H9 (cell line): ENCODE data around the gene MRAS. TPM values are rescaled to one million over a fixed set of nuclear protein-coding genes. Genes with fewer than 3 reads are reported as not detected.

ENCODE experiments used
- DNase-seq: peaks from one replicate; pipeline ENCODE4 v3.0.0-alpha.2; 2017
- H2AFZ ChIP-seq: one replicate; pipeline ENCODE4 v1.6.1; 2013; ENCODE audit warnings: mild to moderate bottlenecking, low read length, control low read depth, moderate library complexity
- H2AK5ac ChIP-seq: 2 replicates; pipeline ENCODE4 v1.6.1; 2013; ENCODE audit warnings: low read length, control low read depth, mixed read lengths; ENCODE audit not compliant: insufficient read length
- H2BK120ac ChIP-seq: one replicate; pipeline ENCODE4 v1.6.1; 2013; ENCODE audit warnings: low read depth, mild to moderate bottlenecking, low read length, control low read depth, inconsistent platforms; ENCODE audit not compliant: poor library complexity, severe bottlenecking
- H2BK12ac ChIP-seq: 2 replicates; pipeline ENCODE4 v1.6.1; 2013; ENCODE audit warnings: low read length, control low read depth, mixed read lengths, low read depth; ENCODE audit not compliant: insufficient read length
- H2BK15ac ChIP-seq: 2 replicates; pipeline ENCODE4 v1.6.1; 2013; ENCODE audit warnings: low read depth, low read length, control low read depth
- H2BK20ac ChIP-seq: one replicate; pipeline ENCODE4 v1.6.1; 2013; ENCODE audit warnings: low read depth, mild to moderate bottlenecking, low read length, control low read depth, inconsistent platforms; ENCODE audit not compliant: poor library complexity, severe bottlenecking
- H2BK5ac ChIP-seq: 2 replicates; pipeline ENCODE4 v1.6.1; 2013; ENCODE audit warnings: low read length, control low read depth, mixed read lengths; ENCODE audit not compliant: insufficient read length
- H3K14ac ChIP-seq: 2 replicates; pipeline ENCODE4 v1.6.1; 2013; ENCODE audit warnings: low read length, control low read depth; ENCODE audit not compliant: insufficient read depth
- H3K18ac ChIP-seq: 2 replicates; pipeline ENCODE4 v1.6.1; 2013; ENCODE audit warnings: low read depth, mild to moderate bottlenecking, mixed read lengths, low read length, control low read depth; ENCODE audit not compliant: insufficient read length
- H3K23ac ChIP-seq: 2 replicates; pipeline ENCODE4 v1.6.1; 2013; ENCODE audit warnings: low read length, control low read depth, mixed read lengths, low read depth; ENCODE audit not compliant: insufficient read length
- H3K23me2 ChIP-seq: 2 replicates; pipeline ENCODE4 v1.6.1; 2013; ENCODE audit warnings: low read depth, mild to moderate bottlenecking, mixed read lengths, low read length, control low read depth; ENCODE audit not compliant: insufficient read length, poor library complexity, severe bottlenecking
- H3K27ac ChIP-seq: 2 replicates; pipeline ENCODE4 v1.5.1; 2013; ENCODE audit warnings: low read length, control low read depth, mixed read lengths, low read depth; ENCODE audit not compliant: insufficient read length
- H3K27me3 ChIP-seq: 2 replicates; pipeline ENCODE4 v1.6.1; 2013; ENCODE audit warnings: low read length, control low read depth, inconsistent platforms; ENCODE audit not compliant: insufficient read depth
- H3K4ac ChIP-seq: 2 replicates; pipeline ENCODE4 v1.6.1; 2013; ENCODE audit warnings: low read depth, mild to moderate bottlenecking, control low read depth, inconsistent platforms, low read length, moderate library complexity
- H3K4me1 ChIP-seq: 2 replicates; pipeline ENCODE4 v1.6.1; 2013; ENCODE audit warnings: low read length, control low read depth, inconsistent platforms; ENCODE audit not compliant: insufficient read depth
- H3K4me2 ChIP-seq: 2 replicates; pipeline ENCODE4 v1.6.1; 2013; ENCODE audit warnings: low read length, control low read depth, mixed read lengths; ENCODE audit not compliant: insufficient read length, insufficient read depth
- H3K56ac ChIP-seq: 2 replicates; pipeline ENCODE4 v1.6.1; 2013; ENCODE audit warnings: low read depth, mild to moderate bottlenecking, mixed read lengths, low read length, control low read depth; ENCODE audit not compliant: insufficient read length
- H3K79me1 ChIP-seq: 2 replicates; pipeline ENCODE4 v1.6.1; 2013; ENCODE audit warnings: low read depth, mild to moderate bottlenecking, moderate library complexity, low read length, control low read depth, inconsistent platforms; ENCODE audit not compliant: insufficient read depth, poor library complexity, severe bottlenecking
- H3K79me2 ChIP-seq: 2 replicates; pipeline ENCODE4 v1.6.1; 2013; ENCODE audit warnings: low read length, control low read depth, inconsistent platforms; ENCODE audit not compliant: insufficient read depth
- H3K9ac ChIP-seq: 2 replicates; pipeline ENCODE4 v1.6.1; 2013; ENCODE audit warnings: low read length, control low read depth, mixed read lengths; ENCODE audit not compliant: insufficient read length; ENCODE audit errors: extremely low read depth
- H3K9me3 ChIP-seq: one replicate; pipeline ENCODE4 v1.6.1; 2013; ENCODE audit warnings: low read depth, low read length, inconsistent platforms; ENCODE audit not compliant: control insufficient read depth
- H3T11ph ChIP-seq: one replicate; pipeline ENCODE4 v1.6.1; 2013; ENCODE audit warnings: mild to moderate bottlenecking, low read length, control low read depth, inconsistent platforms
- H4K20me1 ChIP-seq: one replicate; pipeline ENCODE4 v1.6.1; 2013; ENCODE audit not compliant: control insufficient read depth, insufficient read length, insufficient read depth
- H4K5ac ChIP-seq: 2 replicates; pipeline ENCODE4 v1.6.1; 2013; ENCODE audit warnings: low read depth, mild to moderate bottlenecking, mixed read lengths, low read length, control low read depth; ENCODE audit not compliant: insufficient read length
- H4K8ac ChIP-seq: replicated peaks from 2 replicates; pipeline ENCODE4 v1.6.1; 2013; ENCODE audit warnings: low read length, control low read depth, mixed read lengths, low read depth; ENCODE audit not compliant: insufficient read length
- H4K91ac ChIP-seq: 2 replicates; pipeline ENCODE4 v1.6.1; 2013; ENCODE audit warnings: low read depth, mild to moderate bottlenecking, moderate library complexity, mixed read lengths, low read length, control low read depth; ENCODE audit not compliant: insufficient read length
- H3K27ac Mint-ChIP-seq, 3 experiments: 2 replicates in 2 of 3; 3 replicates in 1 of 3; pipeline ENCODE4 v1.8.0; 2020 to 2021; ENCODE audit warnings: mixed read lengths in 3 of 3, mild to moderate bottlenecking in 1 of 3, moderate library complexity in 1 of 3
- H3K27me3 Mint-ChIP-seq: 2 replicates; pipeline ENCODE4 v1.8.0; 2021; ENCODE audit warnings: low read depth, mild to moderate bottlenecking, moderate library complexity, mixed read lengths
- H3K36me3 Mint-ChIP-seq, 3 experiments: 2 replicates in 2 of 3; 3 replicates in 1 of 3; pipeline ENCODE4 v1.8.0; 2020 to 2021; ENCODE audit warnings: low read depth in 3 of 3, mixed read lengths in 3 of 3; ENCODE audit not compliant: insufficient read depth in 1 of 3
- H3K4me1 Mint-ChIP-seq, 2 experiments: 2 replicates each; pipeline ENCODE4 v1.8.0; 2020; ENCODE audit warnings: mixed read lengths in 2 of 2
- H3K4me3 Mint-ChIP-seq, 2 experiments: 2 replicates in 1 of 2; 3 replicates in 1 of 2; pipeline ENCODE4 v1.8.0; 2020 to 2021; ENCODE audit warnings: mild to moderate bottlenecking in 2 of 2, mixed read lengths in 2 of 2, moderate library complexity in 1 of 2
- H3K9me3 Mint-ChIP-seq, 2 experiments: 2 replicates in 1 of 2; 3 replicates in 1 of 2; pipeline ENCODE4 v1.8.0; 2020; ENCODE audit warnings: mild to moderate bottlenecking in 2 of 2, mixed read lengths in 2 of 2, moderate library complexity in 1 of 2
- WGBS: extraction: QIAGEN DNeasy Blood & Tissue Kit; methylation state at CpG from one replicate; pipeline ENCODE4 v1.1.7; 2013; ENCODE audit warnings: missing lambda C conversion rate, low lambda C conversion rate, mixed read lengths; ENCODE audit not compliant: insufficient read length; ENCODE audit errors: extremely low coverage; 5-methylcytosine and 5-hydroxymethylcytosine counted together
- total RNA-seq: library from RNA; stranded (reverse); gene quantifications from 2 replicates; pipeline ENCODE4 v1.2.1, GENCODE V29; 2021
- TF ChIP-seq, protein P1 (sequence below): fragments of 200-600 bp; sonication (generic); conservative IDR thresholded peaks from 3 replicates; pipeline ENCODE4 v1.8.0; 2021; ENCODE audit warnings: antibody characterized with exemption, mild to moderate bottlenecking

The MRAS gene
- total RNA-seq, 1 experiment from 2014 or later = 10.9 TPM

GRCh38 chr3:138359148-138359918 is 11.0 kb downstream of the MRAS start:
- Histone ChIP-seq H4K20me1 (no peaks in the 10 kb centered on the region), H4K91ac (no peak overlapping the region), H3K79me1 (no peaks in the 10 kb centered on the region), H3K18ac (no peak overlapping the region), H3K27ac (no peak overlapping the region), H3K23ac (no peak overlapping the region), H3K4me2 (no peak overlapping the region), H3K4ac (no peak overlapping the region), H2AFZ (no peak overlapping the region), H4K5ac (no peak overlapping the region), H2BK20ac (no peak overlapping the region), H3T11ph (no peak overlapping the region), H2BK5ac (no peak overlapping the region), H3K56ac (no peak overlapping the region), H3K14ac (no peak overlapping the region), H3K79me2 (no peaks in the 10 kb centered on the region), H2BK15ac (no peak overlapping the region), H4K8ac (no peak overlapping the region), H3K9ac (no peak overlapping the region), H3K4me1 (no peaks in the 10 kb centered on the region), H2BK120ac (no peak overlapping the region), H3K23me2 (no peaks in the 10 kb centered on the region), H2AK5ac (no peak overlapping the region), H2BK12ac (no peak overlapping the region), H3K27me3 (no peaks in the 10 kb centered on the region), H3K9me3 (no peaks in the 10 kb centered on the region)
- Mint-ChIP-seq H3K4me1 (peaks cover 15 to 33% of the 10 kb centered on the region in 2 experiments), H3K27me3 (no peaks in the 10 kb centered on the region), H3K36me3 (peaks cover 0 to 1% (median 0%) of the 10 kb centered on the region in 3 experiments; a peak in 2 of 7 replicates), H3K9me3 (no peaks in the 10 kb centered on the region), H3K27ac (peak overlapping the region in 1 of 3 experiments; percentile 92; a peak in 2 of 7 replicates), H3K4me3 (no peak overlapping the region)
- no peak for DNase-seq
- WGBS = no CpG with 5 or more reads among the region's 7 CpGs
- TF ChIP-seq, protein P1, sequence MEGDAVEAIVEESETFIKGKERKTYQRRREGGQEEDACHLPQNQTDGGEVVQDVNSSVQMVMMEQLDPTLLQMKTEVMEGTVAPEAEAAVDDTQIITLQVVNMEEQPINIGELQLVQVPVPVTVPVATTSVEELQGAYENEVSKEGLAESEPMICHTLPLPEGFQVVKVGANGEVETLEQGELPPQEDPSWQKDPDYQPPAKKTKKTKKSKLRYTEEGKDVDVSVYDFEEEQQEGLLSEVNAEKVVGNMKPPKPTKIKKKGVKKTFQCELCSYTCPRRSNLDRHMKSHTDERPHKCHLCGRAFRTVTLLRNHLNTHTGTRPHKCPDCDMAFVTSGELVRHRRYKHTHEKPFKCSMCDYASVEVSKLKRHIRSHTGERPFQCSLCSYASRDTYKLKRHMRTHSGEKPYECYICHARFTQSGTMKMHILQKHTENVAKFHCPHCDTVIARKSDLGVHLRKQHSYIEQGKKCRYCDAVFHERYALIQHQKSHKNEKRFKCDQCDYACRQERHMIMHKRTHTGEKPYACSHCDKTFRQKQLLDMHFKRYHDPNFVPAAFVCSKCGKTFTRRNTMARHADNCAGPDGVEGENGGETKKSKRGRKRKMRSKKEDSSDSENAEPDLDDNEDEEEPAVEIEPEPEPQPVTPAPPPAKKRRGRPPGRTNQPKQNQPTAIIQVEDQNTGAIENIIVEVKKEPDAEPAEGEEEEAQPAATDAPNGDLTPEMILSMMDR = no peak
